HG03103 (cell line): ENCODE measurements around the gene PPP1R18.
A peak's percentile ranks its signal among the peaks of the same experiment; 100 is the strongest.
"Not testable (repeated sequence)": the region's sequence is repeated elsewhere in the genome, so short reads cannot be mapped to it uniquely, and the experiment has no call there.

Experiments
- ATAC-seq: cut with Tn5 transposase; IDR thresholded peaks from one replicate; pipeline ENCODE4 v1.9.1; 2021; ENCODE audit warnings: low read depth; ENCODE audit not compliant: unreplicated experiment

Gene PPP1R18, protein sequence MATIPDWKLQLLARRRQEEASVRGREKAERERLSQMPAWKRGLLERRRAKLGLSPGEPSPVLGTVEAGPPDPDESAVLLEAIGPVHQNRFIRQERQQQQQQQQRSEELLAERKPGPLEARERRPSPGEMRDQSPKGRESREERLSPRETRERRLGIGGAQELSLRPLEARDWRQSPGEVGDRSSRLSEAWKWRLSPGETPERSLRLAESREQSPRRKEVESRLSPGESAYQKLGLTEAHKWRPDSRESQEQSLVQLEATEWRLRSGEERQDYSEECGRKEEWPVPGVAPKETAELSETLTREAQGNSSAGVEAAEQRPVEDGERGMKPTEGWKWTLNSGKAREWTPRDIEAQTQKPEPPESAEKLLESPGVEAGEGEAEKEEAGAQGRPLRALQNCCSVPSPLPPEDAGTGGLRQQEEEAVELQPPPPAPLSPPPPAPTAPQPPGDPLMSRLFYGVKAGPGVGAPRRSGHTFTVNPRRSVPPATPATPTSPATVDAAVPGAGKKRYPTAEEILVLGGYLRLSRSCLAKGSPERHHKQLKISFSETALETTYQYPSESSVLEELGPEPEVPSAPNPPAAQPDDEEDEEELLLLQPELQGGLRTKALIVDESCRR

DNA sequence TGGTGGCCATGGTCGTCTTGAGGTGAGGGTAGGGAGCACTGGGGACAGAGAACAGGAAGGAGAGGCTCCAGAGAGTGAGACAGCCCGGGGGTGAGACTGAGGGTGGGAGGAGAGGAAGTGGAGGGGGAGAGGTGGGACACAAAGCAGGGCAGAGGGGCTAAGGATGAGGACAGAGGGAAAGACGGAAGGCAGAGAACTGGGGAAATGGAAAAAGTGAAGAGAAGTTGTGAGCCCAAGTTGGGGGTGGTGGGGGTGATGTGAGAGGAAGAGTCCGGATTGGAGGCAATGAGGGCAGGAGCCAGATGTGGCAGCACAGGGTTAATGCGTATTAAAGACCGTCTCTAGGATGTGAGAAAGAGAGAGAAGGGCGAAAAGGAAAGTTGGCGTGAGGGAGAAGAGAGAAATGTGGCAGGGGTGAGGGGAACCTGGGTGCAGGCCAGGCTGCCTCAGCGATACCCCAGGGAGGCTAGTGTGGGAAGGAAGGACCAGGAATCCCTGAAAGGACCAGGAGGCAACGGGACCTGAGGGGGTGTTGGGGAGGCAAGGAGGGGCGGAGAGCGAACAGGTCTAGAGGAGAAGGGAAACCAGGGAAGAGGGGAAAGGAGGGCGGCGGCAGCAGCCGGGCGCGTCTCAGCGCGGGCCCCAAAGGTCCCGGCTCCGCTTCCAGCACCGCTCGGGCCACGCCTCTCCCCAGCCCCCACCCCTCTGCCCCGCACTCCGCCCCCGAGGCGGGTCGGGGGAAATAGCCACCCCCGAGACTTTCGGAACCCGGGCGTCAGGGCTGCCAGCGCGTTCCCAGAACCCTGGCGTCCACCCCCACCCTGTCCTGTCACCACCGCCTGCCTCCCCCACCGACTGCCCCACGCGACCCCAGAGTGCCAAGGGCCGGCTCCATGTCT lies at the start of gene PPP1R18:
PPP1R18 (minus strand) TSS at position 637 of the 899 bp plus-strand sequence; CDS start at position 10, 627 bp downstream.
- no peak for ATAC-seq

DNA sequence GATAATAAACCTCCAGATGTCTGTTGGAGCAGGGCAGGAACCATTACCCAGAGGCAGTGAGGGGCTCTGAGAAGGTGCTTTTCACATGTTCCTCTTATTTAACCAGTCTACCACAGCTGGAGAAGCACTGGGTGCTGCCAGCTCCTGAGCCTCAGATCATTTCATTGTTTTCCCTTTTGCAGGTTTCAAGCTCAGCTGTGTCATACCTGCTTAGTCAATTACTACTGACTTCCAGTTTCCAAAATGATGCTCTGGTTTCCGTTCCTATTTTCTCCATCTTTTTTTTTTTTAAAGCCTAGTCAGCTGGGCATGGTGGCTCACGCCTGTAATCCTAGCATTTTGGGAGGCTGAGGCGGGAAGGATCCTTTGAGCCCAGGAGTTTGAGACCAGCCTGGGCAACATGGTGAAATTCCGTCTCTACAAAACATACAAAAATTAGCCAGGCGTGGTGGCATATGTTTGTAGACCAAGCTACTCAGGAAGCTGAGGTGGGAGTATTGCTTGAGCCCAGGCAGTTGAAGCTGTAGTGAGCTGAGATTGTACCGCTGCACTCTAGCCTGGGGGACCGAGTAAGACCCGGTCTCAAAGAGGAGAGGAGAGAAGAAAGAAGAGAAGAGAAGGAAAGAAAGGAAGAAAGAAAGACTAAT lies 49.3 kb upstream of the PPP1R18 start:
- ATAC-seq = no peak

DNA sequence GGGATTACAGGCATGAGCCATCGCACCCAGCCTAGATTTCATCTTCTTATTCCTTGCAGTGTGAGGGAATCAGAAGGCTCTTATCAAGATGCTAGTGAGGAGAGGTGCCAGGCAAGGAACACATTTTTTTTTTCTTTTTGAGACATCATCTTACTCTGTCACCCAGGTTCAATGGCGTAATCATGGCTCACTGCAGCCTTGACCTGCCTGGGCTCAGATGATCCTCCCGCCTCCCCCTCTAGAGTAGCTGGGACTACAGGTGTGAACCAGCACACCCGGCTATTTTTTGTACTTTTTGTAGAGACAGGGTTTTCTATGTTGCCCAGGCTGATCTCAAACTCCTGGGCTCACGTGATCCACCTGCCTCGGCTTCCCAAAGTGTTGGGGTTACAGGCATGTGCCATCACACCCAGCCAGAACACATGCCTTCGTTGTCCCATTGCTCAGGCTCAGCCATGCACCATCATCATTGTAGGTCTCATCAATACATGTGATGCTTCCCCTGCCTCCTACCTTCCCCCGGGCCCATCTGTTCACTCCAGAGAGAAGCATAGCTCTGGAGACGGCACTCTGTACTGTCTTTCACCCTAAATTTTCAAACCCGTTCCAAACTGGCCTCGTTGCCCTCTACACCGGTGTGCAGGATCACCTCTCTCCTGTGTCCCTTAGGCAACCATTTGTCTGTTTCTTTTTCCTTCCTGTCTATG lies 45.9 kb upstream of the PPP1R18 start:
- ATAC-seq = no peak

DNA sequence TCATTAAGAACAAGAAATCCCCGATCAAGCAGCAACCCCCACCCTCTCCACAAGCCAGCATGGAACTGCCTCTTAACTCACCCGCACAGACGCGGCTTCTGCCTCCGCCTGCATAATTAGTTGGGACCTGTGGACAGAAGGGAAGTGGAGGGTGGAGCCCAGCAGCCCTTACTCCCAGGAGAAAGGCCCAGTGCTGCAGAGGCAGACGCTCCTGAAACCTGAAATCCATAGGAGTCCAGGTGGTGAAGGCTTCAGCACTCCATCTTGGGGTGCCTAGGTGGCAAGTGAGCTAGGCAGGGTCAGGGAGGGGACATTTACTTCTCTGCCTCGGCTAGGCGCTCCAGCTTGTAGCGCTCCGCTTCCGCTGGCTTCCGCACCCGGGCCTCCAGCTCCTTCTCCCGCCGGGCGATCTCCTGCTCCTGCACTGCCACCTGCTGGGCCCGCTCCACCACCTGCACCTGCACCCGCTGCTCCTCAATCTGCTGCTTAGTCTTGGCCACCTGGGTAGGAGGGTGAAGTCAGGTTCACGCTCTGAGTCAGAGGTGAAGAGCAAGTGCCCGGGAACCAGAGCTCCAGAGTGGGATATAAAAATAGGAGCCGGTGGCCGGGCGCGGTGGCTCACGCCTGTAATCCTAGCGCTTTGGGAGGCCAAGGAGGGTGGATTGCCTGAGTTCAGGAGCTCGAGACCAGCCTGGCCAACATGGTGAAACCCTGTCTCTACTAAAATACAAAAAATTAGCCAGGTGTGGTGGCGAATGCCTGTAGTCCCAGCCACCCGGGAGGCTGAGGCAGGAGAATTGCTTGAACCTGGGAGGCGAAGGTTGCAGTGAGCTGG lies 44.4 kb upstream of the PPP1R18 start:
- peak; percentile 51 for ATAC-seq

GRCh38 chr6:30727920-30728553 lies 41.6 kb upstream of the PPP1R18 start:
- ATAC-seq = no peak

- no peak for ATAC-seq
Observed at GRCh38 chr6:30726506-30727413, 40.3 kb upstream of the PPP1R18 start.

DNA sequence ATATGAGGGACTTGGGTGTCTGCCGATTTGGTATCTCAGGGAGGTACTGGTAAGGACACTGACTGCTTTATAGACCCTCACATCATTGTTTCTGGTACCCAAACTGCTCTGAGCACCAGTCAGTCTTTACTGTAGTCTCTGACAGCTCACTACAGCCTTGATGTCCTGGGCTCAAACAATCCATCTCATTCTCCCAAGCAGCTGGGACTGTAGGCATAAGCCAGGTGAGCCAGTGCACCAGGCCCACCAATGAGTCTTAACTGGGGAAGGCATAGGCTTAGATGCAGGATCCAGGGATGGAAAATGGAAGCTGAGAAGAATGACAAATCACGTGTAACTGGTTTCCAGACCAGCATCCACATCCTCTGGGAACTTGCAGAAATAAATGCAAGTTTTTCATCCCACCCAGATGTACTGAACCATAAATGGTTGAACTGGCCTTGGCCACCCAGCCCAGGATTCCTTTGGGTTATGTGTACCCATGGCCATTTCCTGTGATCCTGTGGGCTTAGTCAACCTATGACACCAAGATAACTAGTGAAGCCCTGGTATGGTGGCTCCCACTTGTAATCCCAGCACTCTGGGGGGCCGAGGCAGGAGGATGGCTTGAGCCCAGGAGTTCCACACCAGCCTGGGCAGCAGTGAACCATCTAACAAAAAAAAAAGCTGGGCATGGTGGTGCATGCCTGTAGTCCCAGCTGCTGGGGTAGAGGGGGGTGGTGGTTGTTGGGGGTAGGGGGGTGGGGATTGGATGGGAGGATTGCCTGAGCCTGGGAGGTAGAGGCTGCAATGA lies 39.5 kb upstream of the PPP1R18 start:
- no peak for ATAC-seq

DNA sequence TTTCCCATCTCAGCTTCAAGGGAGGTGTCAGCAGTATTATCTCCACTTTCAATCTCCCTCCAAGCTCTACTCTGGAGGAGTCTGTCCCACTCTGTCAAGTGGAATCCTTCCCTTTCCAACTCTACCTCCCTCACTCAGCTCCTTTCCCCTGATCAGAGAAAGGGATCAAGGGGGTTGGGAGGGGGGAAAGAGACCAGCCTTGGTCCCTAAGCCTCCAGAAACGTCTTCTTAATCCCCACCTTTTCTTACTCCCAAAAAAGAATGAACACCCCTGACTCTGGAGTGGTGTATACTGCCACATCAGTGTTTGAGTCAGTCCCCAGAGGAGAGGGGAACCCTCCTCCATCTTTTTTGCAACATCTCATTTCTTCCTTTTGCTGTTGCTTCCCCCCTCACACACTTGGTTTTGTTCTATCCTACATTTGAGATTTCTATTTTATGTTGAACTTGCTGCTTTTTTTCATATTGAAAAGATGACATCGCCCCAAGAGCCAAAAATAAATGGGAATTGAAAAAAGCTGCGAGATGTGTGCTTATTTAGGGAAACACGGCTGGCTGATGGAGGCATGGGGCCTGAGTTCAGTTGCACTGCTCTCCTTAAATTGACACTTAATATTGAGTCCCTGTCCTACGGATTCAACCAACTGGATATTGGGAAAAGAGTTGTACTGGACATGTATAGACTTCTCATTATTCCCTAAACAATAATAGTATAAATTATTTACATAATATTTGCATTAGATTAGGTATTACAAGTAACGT lies 38.6 kb upstream of the PPP1R18 start:
- ATAC-seq = no peak

DNA sequence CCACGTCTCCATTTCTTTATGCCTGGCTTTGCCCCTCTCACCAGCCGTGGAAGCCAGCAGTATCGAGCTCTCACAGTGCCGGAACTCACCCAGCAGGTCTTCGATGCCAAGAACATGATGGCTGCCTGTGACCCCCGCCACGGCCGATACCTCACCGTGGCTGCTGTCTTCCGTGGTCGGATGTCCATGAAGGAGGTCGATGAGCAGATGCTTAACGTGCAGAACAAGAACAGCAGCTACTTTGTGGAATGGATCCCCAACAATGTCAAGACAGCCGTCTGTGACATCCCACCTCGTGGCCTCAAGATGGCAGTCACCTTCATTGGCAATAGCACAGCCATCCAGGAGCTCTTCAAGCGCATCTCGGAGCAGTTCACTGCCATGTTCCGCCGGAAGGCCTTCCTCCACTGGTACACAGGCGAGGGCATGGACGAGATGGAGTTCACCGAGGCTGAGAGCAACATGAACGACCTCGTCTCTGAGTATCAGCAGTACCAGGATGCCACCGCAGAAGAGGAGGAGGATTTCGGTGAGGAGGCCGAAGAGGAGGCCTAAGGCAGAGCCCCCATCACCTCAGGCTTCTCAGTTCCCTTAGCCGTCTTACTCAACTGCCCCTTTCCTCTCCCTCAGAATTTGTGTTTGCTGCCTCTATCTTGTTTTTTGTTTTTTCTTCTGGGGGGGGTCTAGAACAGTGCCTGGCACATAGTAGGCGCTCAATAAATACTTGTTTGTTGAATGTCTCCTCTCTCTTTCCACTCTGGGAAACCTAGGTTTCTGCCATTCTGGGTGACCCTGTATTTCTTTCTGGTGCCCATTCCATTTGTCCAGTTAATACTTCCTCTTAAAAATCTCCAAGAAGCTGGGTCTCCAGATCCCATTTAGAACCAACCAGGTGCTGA lies 37.6 kb upstream of the PPP1R18 start:
- ATAC-seq = not testable (repeated sequence)

- ATAC-seq = not testable (repeated sequence)
Observed at GRCh38 chr6:30723159-30723842, 36.9 kb upstream of the PPP1R18 start.

DNA sequence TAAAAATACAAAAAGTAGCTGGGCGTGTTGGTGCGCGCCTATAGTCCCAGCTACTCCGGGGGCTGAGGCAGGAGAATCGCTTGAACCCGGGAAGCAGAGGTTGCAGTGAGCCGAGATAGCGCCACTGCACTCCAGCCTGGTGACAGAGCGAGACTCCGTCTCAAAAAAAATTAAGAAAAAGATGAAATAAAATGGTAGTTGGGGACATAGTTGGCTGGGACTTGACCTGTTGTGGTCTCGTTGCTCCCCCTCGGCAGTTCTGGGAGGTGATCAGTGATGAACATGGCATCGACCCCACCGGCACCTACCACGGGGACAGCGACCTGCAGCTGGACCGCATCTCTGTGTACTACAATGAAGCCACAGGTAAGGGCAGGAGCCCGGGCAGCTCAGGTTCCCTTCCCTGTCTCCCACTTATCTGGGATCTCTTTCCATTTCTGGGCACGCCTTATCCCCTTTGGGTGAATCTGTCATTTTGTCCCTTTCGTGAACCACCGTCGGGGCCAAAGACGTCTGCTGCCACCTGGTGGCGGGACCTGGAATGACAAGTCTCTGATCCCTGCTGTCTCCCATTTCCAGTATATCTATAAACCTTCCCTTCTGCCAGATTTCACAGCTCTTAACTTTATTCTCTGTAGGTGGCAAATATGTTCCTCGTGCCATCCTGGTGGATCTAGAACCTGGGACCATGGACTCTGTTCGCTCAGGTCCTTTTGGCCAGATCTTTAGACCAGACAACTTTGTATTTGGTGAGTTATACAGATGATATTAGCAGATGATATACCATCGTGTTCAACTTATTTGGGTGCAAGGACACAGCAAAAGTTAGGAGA lies 36.1 kb upstream of the PPP1R18 start:
- ATAC-seq = no peak

DNA sequence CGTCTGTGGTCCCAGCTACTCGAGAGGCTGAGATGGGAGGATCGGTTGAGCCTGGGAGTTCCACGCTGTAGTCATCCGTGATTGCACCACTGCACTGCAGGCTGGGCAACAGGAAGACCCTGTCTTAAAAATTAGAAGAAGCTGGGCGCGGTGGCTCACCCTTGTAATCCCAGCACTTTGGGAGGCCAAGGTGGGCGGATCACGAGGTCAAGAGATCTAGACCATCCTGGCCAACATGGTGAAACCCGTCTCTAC lies 35.5 kb upstream of the PPP1R18 start:
- not testable (repeated sequence) for ATAC-seq

- peak; percentile 27 for ATAC-seq
Observed at GRCh38 chr6:30721198-30722024, 35.0 kb upstream of the PPP1R18 start.
